WTC11 (cell line): Measurements from ENCODE around the gene TSPAN9. TPM values are rescaled to one million over a fixed set of nuclear protein-coding genes. Genes with fewer than 3 reads are reported as not detected.

ENCODE experiments used
- ATAC-seq: fragments of 200-7000 bp; cut with Tn5 transposase; 2 replicates; pipeline ENCODE4 v1.10.0; 2021; ENCODE audit warnings: mild to moderate bottlenecking, moderate library complexity
- CTCF ChIA-PET: fragments of 300-600 bp; sonication (Branson Sonifier 250); formaldehyde crosslinking; loops from one replicate; lab custom pipeline; 2021; ENCODE audit warnings: antibody characterized with exemption; lab: Charles Lee
- POLR2A ChIA-PET: fragments of 350-600 bp; sonication (Branson Sonifier 250); formaldehyde crosslinking; loops from one replicate; lab custom pipeline; 2021; ENCODE audit warnings: antibody characterized with exemption; lab: Charles Lee
- DNase-seq: peaks from one replicate; pipeline ENCODE4 v3.0.0; 2021; ENCODE audit warnings: low spot score
- H3K27ac Mint-ChIP-seq: 2 replicates; pipeline ENCODE4 v1.8.0; 2021; ENCODE audit warnings: mixed read lengths
- H3K27me3 Mint-ChIP-seq: 2 replicates; pipeline ENCODE4 v1.8.0; 2021; ENCODE audit warnings: low read depth, mild to moderate bottlenecking, moderate library complexity, mixed read lengths
- H3K36me3 Mint-ChIP-seq: 2 replicates; pipeline ENCODE4 v1.8.0; 2021; ENCODE audit warnings: mixed read lengths
- H3K4me1 Mint-ChIP-seq: 2 replicates; pipeline ENCODE4 v1.8.0; 2022; ENCODE audit warnings: mixed read lengths
- H3K4me3 Mint-ChIP-seq: 2 replicates; pipeline ENCODE4 v1.8.0; 2021; ENCODE audit warnings: mild to moderate bottlenecking, moderate library complexity, mixed read lengths
- H3K9me3 Mint-ChIP-seq: 2 replicates; pipeline ENCODE4 v1.8.0; 2021; ENCODE audit warnings: mixed read lengths
- E2F5 ChIP-seq: sonication (generic); formaldehyde crosslinking; IDR thresholded peaks from 2 replicates; pipeline ENCODE4 v1.8.1; 2022; ENCODE audit warnings: mild to moderate bottlenecking, moderate library complexity, missing genetic modification reagents
- EMX1 ChIP-seq: fragments of 250-450 bp; sonication (Bioruptor Pico); IDR thresholded peaks from 2 replicates; pipeline ENCODE4 v1.8.0; 2021; ENCODE audit warnings: mild to moderate bottlenecking
- ESRRA ChIP-seq: sonication (generic); formaldehyde crosslinking; IDR thresholded peaks from 2 replicates; pipeline ENCODE4 v1.8.1; 2022; ENCODE audit warnings: mild to moderate bottlenecking, missing genetic modification reagents, borderline replicate concordance
- FOXK1 ChIP-seq: sonication (generic); formaldehyde crosslinking; IDR thresholded peaks from 2 replicates; pipeline ENCODE4 v1.8.0; 2022; ENCODE audit warnings: mild to moderate bottlenecking, moderate library complexity, missing genetic modification reagents
- FOXP4 ChIP-seq: sonication (generic); formaldehyde crosslinking; IDR thresholded peaks from 2 replicates; pipeline ENCODE4 v1.8.0; 2022; ENCODE audit warnings: mild to moderate bottlenecking, missing genetic modification reagents
- GABPB1 ChIP-seq: sonication (generic); formaldehyde crosslinking; IDR thresholded peaks from 2 replicates; pipeline ENCODE4 v1.8.1; 2023; ENCODE audit warnings: mild to moderate bottlenecking, missing genetic modification reagents
- GTF2I ChIP-seq: fragments of 250-450 bp; sonication (Bioruptor Pico); conservative IDR thresholded peaks from 2 replicates; pipeline ENCODE4 v1.4.0; 2021; ENCODE audit warnings: mild to moderate bottlenecking
- HMGA2 ChIP-seq: fragments of 250-450 bp; sonication (Bioruptor Pico); IDR thresholded peaks from 2 replicates; pipeline ENCODE4 v1.4.0; 2021; ENCODE audit warnings: mild to moderate bottlenecking, moderate library complexity
- KAT7 ChIP-seq: sonication (generic); formaldehyde crosslinking; IDR thresholded peaks from 2 replicates; pipeline ENCODE4 v1.8.1; 2023; ENCODE audit warnings: missing genetic modification reagents, mild to moderate bottlenecking, borderline replicate concordance
- MYBL2 ChIP-seq: sonication (generic); formaldehyde crosslinking; IDR thresholded peaks from 2 replicates; pipeline ENCODE4 v1.8.1; 2023; ENCODE audit warnings: mild to moderate bottlenecking, moderate library complexity, missing genetic modification reagents
- NR2C2 ChIP-seq: sonication (generic); formaldehyde crosslinking; IDR thresholded peaks from 2 replicates; pipeline ENCODE4 v1.8.0; 2022; ENCODE audit warnings: mild to moderate bottlenecking, missing genetic modification reagents
- NR3C1 ChIP-seq: sonication (generic); formaldehyde crosslinking; conservative IDR thresholded peaks from 2 replicates; pipeline ENCODE4 v1.8.1; 2023; ENCODE audit warnings: low read depth, mild to moderate bottlenecking, missing genetic modification reagents
- PRRX2 ChIP-seq: fragments of 250-450 bp; sonication (Bioruptor Pico); IDR thresholded peaks from 2 replicates; pipeline ENCODE4 v1.8.0; 2021; ENCODE audit warnings: mild to moderate bottlenecking
- RORB ChIP-seq: fragments of 250-450 bp; sonication (Bioruptor Pico); IDR thresholded peaks from 2 replicates; pipeline ENCODE4 v1.9.0; 2021; ENCODE audit warnings: mild to moderate bottlenecking
- SP1 ChIP-seq: sonication (generic); formaldehyde crosslinking; conservative IDR thresholded peaks from 2 replicates; pipeline ENCODE4 v1.8.1; 2022; ENCODE audit warnings: missing genetic modification reagents
- TEAD1 ChIP-seq: sonication (generic); formaldehyde crosslinking; IDR thresholded peaks from 2 replicates; pipeline ENCODE4 v1.8.0; 2022; ENCODE audit warnings: mild to moderate bottlenecking, missing genetic modification reagents
- ZNF219 ChIP-seq: sonication (generic); formaldehyde crosslinking; IDR thresholded peaks from 2 replicates; pipeline ENCODE4 v1.8.0; 2023; ENCODE audit warnings: missing genetic modification reagents, mild to moderate bottlenecking, borderline replicate concordance
- ZNF396 ChIP-seq: fragments of 250-450 bp; sonication (Bioruptor Pico); IDR thresholded peaks from 2 replicates; pipeline ENCODE4 v1.8.0; 2021; ENCODE audit warnings: mild to moderate bottlenecking, moderate library complexity, borderline replicate concordance
- ZNF416 ChIP-seq: fragments of 250-450 bp; sonication (Bioruptor Pico); IDR thresholded peaks from 2 replicates; pipeline ENCODE4 v1.9.0; 2021; ENCODE audit warnings: mild to moderate bottlenecking, inconsistent platforms
- total RNA-seq: library from RNA; stranded (reverse); gene quantifications from 3 replicates; pipeline ENCODE4 v1.2.3, GENCODE V29; 2021
- TF ChIP-seq, protein P1 (sequence below): fragments of 250-450 bp; sonication (Bioruptor Pico); IDR thresholded peaks from 2 replicates; pipeline ENCODE4 v1.9.0; 2021; ENCODE audit warnings: mild to moderate bottlenecking
- TF ChIP-seq, protein P2 (sequence below): sonication (generic); formaldehyde crosslinking; IDR thresholded peaks from 2 replicates; pipeline ENCODE4 v1.8.0; 2022; ENCODE audit warnings: missing genetic modification reagents

TSPAN9 gene
- total RNA-seq, 1 experiment from 2014 or later: 27.6 TPM

GRCh38 chr12:3187846-3188770 lies 110.9 kb downstream of the TSPAN9 start:
- no peaks in the 10 kb centered on the region for H3K27me3 Mint-ChIP-seq
- peaks cover 22% of the 10 kb centered on the region for H3K4me1 Mint-ChIP-seq
- H3K27ac Mint-ChIP-seq: no peak overlapping the region
- DNase-seq: no peak
- POLR2A ChIA-PET: no interaction called here
- ATAC-seq: no peak
- H3K9me3 Mint-ChIP-seq: no peaks in the 10 kb centered on the region
- H3K4me3 Mint-ChIP-seq: no peak overlapping the region
- TF ChIP-seq, protein P1, sequence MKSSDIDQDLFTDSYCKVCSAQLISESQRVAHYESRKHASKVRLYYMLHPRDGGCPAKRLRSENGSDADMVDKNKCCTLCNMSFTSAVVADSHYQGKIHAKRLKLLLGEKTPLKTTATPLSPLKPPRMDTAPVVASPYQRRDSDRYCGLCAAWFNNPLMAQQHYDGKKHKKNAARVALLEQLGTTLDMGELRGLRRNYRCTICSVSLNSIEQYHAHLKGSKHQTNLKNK (CRISPR knock-in tag): no peak
- TF ChIP-seq NR3C1 (CRISPR knock-in tag) (no peak), E2F5 (CRISPR knock-in tag) (no peak), GABPB1 (CRISPR knock-in tag) (no peak), ZNF416 (CRISPR knock-in tag) (no peak), EMX1 (CRISPR knock-in tag) (no peak), TEAD1 (no peak), KAT7 (CRISPR knock-in tag) (no peak), PRRX2 (CRISPR knock-in tag) (no peak), SP1 (CRISPR knock-in tag) (no peak), MYBL2 (no peak)
- TF ChIP-seq, all 79 proteins: peak for 0
- H3K36me3 Mint-ChIP-seq: no peaks in the 10 kb centered on the region
- CTCF ChIA-PET: interaction anchor here (1.4 kb wide), 1 partner anchor 115 kb away, joined by 5 read pairs; no protein-coding TSS in a partner anchor

DNA sequence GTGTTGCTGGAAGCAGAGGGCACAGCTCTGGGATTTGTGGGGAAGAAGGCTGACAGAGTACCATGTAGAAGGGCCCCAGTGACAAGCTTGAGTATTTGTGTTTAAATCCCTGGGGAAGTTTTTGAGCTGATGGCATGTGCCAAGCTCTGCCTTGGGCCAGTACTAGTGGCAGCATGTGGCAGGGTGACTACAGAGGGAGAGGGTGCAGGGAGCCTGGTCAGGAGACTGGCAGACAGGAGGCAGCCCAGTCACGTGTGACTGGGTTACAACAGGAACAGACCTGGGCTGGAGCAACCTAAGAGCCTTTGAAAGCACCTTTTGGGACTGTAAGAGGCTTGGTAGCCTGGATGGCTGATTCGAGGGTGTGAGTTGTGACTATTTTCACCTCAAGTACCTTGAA lies 112.1 kb downstream of the TSPAN9 start:
- CTCF ChIA-PET: no interaction called here
- H3K4me1 Mint-ChIP-seq: peaks cover 18% of the 10 kb centered on the region
- TF ChIP-seq HMGA2 (CRISPR knock-in tag) (no peak), GTF2I (CRISPR knock-in tag) (no peak), ZNF396 (no peak), ZNF416 (CRISPR knock-in tag) (no peak), GABPB1 (CRISPR knock-in tag) (no peak), ZNF219 (CRISPR knock-in tag) (no peak), FOXP4 (CRISPR knock-in tag) (no peak)
- TF ChIP-seq, protein P1 (CRISPR knock-in tag): no peak
- H3K27me3 Mint-ChIP-seq: no peaks in the 10 kb centered on the region
- DNase-seq: no peak
- H3K36me3 Mint-ChIP-seq: no peaks in the 10 kb centered on the region
- no peak for ATAC-seq
- H3K9me3 Mint-ChIP-seq: no peaks in the 10 kb centered on the region
- H3K27ac Mint-ChIP-seq: no peak overlapping the region
- no peak overlapping the region for H3K4me3 Mint-ChIP-seq
- POLR2A ChIA-PET: no interaction called here

- no peak for DNase-seq
- Mint-ChIP-seq H3K4me1 (peaks cover 14% of the 10 kb centered on the region), H3K27ac (no peak overlapping the region), H3K36me3 (no peaks in the 10 kb centered on the region), H3K27me3 (no peaks in the 10 kb centered on the region), H3K4me3 (no peak overlapping the region), H3K9me3 (no peaks in the 10 kb centered on the region)
- ATAC-seq: no peak
- CTCF ChIA-PET: interaction anchor here (1.0 kb wide), 1 partner anchor 9 kb away, joined by 3 read pairs; no protein-coding TSS in a partner anchor
- POLR2A ChIA-PET: no interaction called here
- TF ChIP-seq FOXK1 (no peak), NR2C2 (CRISPR knock-in tag) (no peak), ESRRA (no peak), RORB (CRISPR knock-in tag) (no peak), E2F5 (CRISPR knock-in tag) (no peak), NR3C1 (CRISPR knock-in tag) (no peak), MYBL2 (no peak)
- TF ChIP-seq, protein P2, sequence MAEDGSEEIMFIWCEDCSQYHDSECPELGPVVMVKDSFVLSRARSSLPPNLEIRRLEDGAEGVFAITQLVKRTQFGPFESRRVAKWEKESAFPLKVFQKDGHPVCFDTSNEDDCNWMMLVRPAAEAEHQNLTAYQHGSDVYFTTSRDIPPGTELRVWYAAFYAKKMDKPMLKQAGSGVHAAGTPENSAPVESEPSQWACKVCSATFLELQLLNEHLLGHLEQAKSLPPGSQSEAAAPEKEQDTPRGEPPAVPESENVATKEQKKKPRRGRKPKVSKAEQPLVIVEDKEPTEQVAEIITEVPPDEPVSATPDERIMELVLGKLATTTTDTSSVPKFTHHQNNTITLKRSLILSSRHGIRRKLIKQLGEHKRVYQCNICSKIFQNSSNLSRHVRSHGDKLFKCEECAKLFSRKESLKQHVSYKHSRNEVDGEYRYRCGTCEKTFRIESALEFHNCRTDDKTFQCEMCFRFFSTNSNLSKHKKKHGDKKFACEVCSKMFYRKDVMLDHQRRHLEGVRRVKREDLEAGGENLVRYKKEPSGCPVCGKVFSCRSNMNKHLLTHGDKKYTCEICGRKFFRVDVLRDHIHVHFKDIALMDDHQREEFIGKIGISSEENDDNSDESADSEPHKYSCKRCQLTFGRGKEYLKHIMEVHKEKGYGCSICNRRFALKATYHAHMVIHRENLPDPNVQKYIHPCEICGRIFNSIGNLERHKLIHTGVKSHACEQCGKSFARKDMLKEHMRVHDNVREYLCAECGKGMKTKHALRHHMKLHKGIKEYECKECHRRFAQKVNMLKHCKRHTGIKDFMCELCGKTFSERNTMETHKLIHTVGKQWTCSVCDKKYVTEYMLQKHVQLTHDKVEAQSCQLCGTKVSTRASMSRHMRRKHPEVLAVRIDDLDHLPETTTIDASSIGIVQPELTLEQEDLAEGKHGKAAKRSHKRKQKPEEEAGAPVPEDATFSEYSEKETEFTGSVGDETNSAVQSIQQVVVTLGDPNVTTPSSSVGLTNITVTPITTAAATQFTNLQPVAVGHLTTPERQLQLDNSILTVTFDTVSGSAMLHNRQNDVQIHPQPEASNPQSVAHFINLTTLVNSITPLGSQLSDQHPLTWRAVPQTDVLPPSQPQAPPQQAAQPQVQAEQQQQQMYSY (CRISPR knock-in tag): no peak
Observed at GRCh38 chr12:3190101-3190500, 112.9 kb downstream of the TSPAN9 start.
